GM13977 (cell line): ENCODE results near the gene ST6GALNAC3.

ENCODE experiments used
- DNase-seq: peaks from one replicate; pipeline ENCODE4 v3.0.0; 2012; ENCODE audit warnings: low spot score
- in situ Hi-C: fragments of 300-500 bp; cut with MboI; formaldehyde crosslinking; loops from one replicate; pipeline ENCODE4 v1.12.0; 2022; ENCODE audit warnings: low sequenced_read_pairs, low pct_unique_long_range_greater_than_20kb, mixed read lengths, inconsistent platforms; ENCODE audit not compliant: unreplicated experiment
- TF ChIP-seq, protein P1 (sequence below): IDR thresholded peaks from 2 replicates; pipeline ENCODE4 v1.5.1; 2012; ENCODE audit warnings: mild to moderate bottlenecking, control low read depth; ENCODE audit not compliant: insufficient read depth; ENCODE audit errors: extremely low read depth, missing control alignments

Gene ST6GALNAC3

DNA sequence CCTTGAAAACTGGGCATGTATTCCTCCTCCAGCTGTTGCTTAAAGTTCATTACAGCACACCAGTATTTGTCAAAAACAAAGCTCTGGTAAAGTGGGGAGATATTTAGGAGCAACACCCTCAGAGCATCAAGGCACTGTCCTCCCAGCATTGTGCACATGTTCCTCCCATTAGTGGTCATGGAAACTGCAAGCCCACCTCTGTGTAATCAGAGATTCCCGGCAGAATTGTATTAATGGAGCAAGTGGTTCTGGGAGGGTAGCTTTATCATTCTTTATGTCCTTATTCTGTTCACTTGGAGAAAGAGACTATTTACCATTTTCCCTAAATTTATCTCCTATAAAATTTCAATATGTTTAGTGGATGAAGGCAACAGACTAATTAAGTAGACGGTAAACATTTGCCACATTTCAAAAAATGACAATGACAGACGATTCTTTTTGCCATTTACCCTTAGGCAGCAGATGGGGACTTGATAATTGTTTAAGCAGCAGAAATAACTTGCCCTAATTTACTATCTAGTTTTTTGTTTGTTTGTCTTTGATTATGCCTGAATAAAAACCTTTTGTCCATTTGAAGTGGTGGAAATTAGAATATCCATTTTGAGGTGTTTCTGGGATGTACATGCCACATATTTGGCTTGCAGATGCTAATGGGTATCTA lies 503.1 kb downstream of the ST6GALNAC3 start:
- TF ChIP-seq, protein P1, sequence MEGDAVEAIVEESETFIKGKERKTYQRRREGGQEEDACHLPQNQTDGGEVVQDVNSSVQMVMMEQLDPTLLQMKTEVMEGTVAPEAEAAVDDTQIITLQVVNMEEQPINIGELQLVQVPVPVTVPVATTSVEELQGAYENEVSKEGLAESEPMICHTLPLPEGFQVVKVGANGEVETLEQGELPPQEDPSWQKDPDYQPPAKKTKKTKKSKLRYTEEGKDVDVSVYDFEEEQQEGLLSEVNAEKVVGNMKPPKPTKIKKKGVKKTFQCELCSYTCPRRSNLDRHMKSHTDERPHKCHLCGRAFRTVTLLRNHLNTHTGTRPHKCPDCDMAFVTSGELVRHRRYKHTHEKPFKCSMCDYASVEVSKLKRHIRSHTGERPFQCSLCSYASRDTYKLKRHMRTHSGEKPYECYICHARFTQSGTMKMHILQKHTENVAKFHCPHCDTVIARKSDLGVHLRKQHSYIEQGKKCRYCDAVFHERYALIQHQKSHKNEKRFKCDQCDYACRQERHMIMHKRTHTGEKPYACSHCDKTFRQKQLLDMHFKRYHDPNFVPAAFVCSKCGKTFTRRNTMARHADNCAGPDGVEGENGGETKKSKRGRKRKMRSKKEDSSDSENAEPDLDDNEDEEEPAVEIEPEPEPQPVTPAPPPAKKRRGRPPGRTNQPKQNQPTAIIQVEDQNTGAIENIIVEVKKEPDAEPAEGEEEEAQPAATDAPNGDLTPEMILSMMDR, result no peak
- no peak for DNase-seq
- in situ Hi-C loops, result no loop called here

DNA sequence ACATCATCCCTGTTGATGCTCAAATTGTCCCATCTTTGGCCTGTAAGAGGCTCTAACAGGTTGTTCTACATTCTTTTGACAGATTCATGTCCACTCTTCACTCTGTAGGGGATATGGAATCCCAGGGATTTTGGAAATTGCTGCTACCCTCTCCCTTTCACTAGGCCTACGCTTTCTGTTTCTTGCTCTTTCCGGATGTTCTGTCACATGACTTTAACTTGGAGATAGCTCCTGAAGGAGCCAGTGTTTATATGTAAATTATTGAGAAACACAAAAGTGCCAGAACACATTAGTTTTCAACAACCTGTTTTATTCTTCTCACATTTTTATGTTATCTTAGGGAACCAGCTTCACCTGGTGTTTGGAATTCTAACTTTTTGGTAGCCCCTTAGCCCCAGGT lies 505.7 kb downstream of the ST6GALNAC3 start:
- in situ Hi-C loops, result no loop called here
- DNase-seq, result no peak
- TF ChIP-seq, protein P1, result no peak

- TF ChIP-seq, protein P1, result no peak
- in situ Hi-C loops, result no loop called here
- DNase-seq, result no peak
Measured at GRCh38 chr1:76581712-76582111, 507.2 kb downstream of the ST6GALNAC3 start.

DNA sequence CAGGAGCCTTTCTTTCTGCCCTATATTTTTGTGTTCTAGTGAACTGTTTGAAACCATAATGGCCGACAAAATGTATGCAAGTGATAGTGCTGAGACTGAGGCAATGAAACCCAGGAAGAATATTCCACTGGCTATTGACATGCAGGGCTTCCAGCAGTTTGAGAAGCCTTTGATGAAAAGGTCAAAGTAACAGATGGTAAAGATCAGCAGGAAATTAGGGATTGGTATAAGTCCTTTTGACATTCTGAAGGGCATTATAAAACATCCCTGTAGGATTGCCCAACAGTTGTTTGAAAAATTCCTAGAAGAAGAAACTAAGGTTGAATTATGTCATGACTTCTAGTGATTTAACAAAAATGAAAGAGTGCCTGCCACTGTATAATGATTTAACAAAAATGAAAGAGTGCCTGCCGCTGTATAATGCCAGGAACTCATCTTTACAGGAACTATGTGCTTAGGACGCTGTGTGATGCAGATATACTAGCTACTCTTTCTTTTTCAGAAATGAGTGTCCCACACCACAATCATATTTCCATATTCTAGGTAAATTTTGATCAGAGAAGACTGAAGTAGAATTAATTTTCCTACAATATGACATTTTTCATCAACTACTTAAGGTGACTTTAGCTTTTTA lies 508.8 kb downstream of the ST6GALNAC3 start:
- TF ChIP-seq, protein P1, result no peak
- in situ Hi-C loops, result no loop called here
- no peak for DNase-seq

DNA sequence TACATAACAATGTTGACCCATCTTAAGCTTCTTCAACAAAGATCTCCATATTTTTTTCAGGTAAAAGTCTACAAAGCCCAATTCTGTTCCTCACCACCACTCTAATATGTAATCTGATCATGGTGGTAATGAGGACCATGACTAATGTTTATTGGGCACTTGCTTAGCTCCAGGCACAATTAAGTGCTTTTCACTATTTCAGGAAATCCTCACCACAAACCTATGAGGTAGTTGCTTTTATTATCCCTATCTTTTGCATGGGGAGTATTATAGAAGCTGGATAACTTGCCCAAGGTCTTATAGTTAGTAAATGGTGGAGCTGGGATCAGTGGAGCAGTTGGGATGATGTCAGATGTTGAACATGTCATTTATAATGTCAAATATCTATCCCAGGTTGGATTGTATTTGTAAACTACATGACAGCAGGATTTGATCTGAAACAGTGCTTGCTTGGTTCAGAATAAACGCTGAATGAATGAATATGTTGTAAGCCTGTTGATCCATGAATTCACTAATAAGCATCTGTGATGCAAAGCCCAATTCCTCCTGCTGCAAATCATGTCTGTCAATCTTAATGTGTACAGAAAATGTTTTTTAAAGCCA lies 509.4 kb downstream of the ST6GALNAC3 start:
- no peak for DNase-seq
- TF ChIP-seq, protein P1, result no peak
- in situ Hi-C loops, result no loop called here

DNA sequence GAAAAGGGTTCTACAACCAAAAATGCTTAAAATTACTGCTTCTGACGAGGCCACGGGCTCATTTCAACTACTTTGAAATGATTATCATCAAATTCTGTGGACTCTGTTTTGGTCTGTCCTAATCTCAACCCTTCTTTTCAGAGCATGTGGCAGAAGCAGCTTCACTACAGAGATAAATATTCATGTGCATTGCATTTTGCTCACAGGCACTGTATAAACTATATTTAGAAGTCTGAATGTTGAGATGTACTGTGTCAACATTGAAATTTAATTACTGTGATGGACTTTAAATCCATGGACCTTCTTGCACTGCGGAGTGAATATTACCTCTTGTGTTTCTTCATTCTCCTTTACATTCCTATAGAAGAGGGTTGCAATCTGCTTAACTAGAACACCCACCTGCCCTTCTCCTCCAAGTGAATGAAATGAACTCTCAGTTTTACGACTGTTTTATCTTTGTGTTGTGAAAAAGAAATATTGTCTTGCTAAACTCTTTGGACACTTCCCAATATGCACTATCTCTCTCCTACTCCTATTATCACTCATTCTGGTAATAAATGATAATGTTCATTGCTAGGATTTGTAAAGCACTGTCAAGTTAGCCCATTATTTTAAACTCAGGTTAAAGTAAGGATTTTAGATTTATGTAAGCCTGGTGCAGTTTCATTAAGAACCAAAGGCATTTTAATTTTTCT lies 511.6 kb downstream of the ST6GALNAC3 start:
- DNase-seq, result no peak
- in situ Hi-C loops, result no loop called here

More for the DNA sequence above, 511.6 kb downstream of the ST6GALNAC3 start:
- TF ChIP-seq, protein P1, result no peak
